ENCODE measurements around the gene SLC49A3.
A peak's percentile ranks its signal among the peaks of the same experiment; 100 is the strongest.
"Not testable (repeated sequence)": the region's sequence is repeated elsewhere in the genome, so short reads cannot be mapped to it uniquely, and the experiment has no call there.

Gene SLC49A3

DNA sequence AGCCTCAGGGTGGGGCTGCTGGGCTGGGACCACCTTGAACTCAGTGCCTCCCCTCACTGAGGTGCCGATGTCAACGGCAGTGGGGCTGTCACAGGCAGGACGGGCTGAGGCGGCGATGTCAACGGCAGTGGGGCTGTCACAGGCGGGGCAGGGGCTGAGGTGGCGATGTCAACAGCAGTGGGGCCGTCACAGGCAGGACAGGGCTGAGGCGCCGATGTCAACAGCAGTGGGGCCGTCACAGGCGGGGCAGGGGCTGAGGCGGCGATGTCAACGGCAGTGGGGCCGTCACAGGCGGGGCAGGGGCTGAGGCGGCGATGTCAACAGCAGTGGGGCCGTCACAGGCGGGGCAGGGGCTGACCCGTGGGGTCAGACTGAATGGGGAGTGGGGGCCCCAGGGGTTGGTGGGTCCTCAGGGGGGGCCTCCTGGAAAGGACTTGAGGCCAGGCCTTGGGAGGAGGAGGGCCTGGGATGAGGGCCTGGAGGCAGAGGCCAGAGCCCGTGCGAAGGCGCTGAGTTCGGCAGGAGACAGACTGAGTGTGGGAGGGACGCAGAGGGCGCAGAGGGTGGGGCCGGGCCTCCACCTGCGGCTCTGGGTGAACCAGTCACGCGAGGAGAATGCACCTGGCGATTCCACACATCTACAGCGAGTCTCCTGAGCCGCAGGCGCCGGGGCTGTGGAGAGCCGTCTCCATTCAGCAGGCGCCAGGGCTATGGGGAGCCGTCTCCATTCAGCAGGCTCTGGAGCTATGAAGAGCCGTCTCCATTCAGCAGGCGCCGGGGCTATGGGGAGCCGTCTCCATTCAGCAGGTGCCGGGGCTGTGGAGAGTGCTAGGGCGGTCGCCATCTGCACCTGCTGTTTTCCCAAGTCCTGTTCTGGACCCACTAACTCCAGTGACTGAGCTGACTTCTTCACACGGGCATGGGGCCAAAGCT lies 37.7 kb downstream of the SLC49A3 start:
- no peak for DNase-seq

DNA sequence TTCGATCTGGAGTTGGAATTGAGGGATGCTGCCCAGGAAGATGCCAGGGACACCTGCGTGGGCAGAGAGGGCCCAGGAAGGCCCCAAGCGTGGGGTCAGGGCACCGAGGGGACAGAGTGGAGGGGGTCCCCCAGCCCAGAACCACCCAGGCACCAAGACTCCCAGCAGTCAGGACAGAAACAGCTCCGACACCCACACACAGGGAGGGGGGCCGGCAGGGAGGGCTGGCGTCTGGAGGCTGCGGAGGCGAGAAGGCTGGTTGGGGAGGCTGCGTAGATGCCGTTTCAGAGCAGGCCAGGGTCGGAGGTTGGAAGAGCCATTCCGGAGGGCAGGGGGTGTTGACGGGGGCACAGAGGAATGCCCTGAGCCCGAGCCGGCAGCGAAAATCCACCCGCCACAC lies 38.5 kb downstream of the SLC49A3 start:
- no peak for DNase-seq

DNA sequence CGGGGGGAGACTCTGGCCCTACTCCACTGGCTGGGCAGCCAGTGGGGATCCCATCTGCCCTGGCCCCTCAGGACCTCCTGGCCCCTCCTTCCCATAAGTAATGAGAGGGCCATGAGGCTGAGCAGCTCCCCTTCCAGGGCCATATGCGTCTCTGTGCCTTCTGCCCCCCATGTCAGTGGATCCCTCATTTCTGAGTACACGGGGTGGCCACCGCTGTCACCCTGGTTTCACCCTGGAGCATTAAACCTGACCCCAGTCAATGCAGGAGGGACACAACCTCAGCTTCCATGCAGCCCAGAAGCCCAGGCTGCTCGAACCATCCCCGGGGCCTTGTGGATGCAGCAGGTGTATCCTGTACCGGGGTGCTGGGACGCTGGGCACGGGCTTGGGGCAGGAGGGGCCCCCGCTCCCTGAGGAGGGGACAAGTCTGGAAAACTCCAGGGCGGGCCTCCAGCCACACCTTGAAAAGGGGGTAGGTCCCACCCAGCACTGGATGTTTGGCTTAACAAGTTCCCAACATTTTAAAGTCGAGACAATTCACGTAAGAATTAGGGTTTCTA lies 39.1 kb downstream of the SLC49A3 start:
- no peak for DNase-seq

DNA sequence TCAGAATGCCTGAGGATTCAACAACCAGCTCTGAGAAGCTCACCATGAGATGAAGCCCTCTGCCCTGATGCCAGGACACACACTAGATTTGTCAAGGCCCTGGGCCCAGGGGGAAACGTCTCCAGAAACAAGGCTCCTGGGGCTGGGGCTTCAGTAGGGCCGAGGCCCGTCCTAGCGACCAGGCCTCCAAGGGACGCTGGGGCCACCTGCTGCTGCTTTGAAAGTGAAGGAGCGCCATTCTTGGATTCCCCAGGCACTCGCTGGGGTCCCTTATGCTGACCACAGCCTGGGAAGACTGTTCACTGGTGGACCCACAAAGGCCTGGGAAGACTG lies 39.7 kb downstream of the SLC49A3 start:
- no peak for DNase-seq

GRCh38 chr4:648579-649292 lies 40.2 kb downstream of the SLC49A3 start:
- no peak for DNase-seq

DNA sequence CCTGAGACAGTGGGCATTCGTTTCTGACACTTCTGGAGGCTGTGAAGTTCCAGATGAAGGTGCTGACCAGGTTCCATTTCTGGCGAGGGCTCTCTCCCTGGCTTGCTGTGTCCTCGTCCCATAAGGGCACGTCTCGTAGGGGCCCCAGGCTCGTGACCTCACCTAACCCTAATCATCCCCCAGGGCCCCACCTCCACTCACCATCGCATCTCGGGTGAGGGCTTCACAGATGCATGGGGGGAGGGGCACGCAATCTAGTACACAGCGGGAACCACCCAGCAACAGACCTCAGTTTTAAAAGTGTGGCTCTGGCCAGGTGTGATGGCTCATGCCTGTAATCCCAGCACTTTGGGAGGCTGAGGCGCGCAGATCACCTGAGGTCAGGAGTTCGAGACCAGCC lies 41.5 kb downstream of the SLC49A3 start:
- no peak for DNase-seq

DNA sequence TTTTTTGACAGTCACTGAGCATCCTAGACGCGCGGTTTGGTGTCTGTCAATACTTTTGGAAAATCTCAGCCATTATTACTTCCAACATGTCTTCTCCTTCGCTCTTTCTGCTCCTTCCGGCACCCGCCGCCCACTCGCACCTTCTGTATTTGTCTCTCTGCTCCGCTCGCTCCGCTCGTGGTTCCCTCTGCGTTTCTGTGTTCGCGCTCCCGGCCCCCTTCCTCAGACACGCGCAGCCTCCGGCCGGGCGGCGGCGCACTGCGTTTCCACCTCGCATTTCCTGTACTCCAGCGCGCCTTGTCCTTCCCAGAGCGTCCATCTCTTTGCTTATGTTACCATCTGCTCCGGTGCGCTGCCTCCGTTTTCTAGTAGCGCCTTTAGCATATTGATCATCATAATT lies 42.5 kb downstream of the SLC49A3 start:
- DNase-seq: no peak

DNA sequence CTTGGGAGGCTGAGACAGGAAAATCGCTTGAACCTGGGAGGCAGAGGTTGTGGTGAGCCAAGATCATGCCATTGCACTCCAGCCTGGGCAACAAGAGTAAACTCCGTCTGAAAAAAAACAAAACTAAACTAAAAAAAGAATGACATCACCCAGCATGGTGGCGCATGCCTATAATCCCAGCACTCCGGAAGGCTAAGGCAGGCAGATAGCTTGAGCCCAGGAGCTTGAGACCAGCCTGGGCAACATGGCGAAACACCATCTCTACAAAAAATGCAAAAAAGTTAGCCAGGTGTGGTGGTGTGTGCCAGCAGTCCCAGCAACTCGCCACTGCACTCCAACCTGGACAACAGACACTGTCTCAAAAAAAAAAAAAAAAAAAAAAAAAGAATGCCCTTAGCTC lies 46.6 kb downstream of the SLC49A3 start:
- not testable (repeated sequence) for DNase-seq

DNA sequence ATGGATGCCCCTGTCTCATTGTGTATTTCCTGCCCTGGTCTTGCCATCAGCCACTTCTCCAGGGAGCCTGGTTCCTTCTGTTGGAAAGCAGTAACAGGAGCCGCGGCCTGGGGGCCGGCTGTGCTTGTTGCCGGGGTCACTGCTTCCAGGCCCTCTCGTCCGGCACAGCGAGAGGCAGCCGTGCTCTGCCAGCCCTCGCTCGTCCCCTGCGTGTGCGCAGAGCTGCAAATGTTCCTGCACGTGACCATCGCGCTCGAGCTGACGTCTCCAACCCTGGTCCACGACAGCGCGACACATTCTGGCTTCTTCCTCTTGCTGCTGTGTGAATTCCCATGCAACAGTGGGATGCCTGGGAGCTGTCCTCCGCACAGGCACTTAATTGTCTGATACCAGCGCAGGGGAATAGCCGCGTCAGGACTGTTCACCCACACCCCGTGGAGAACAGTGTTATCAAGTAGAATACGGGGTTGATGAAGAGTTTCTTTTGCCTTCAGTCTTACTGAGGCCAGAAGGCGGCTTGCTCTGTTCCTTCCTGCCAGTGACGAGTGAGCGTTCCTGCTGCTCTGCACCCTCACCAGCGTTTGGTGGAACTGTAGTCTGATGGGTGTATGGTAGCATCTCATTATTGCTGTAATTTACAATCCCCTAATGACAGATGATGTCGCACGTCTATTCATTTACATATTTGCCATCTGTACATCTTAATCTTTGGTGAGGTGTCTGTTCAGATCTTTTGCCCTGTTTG lies 51.2 kb downstream of the SLC49A3 start:
- peak in 1 of 2 experiments; percentile 31 for DNase-seq

DNA sequence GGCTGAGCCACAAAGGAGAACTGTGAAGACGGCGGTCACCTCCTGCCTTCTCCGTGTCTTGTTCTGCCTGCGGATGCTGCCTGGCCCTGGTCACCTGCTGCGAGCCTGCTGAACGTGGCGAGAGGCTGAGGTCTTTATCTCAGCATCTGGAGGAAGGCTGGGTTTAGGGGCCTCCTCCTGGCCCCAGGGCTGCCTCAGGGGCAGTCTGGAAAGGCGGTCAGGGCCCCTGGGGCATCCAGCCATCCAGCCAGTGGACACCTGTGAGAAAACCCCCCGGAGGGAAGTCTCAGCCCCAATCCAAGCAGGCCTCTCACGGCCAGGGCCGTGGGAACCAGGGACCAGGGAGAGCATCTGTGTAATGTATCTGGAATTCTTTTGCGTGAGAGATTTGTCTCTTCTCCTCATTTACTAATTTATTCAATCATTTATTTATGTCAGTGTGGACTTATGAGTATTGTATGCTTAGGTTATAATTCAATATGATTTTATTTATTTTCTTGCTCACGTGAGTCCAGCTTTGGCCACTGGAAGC lies 52.3 kb downstream of the SLC49A3 start:
- no peak for DNase-seq

GRCh38 chr4:635851-636627 lies 52.9 kb downstream of the SLC49A3 start:
- DNase-seq: no peak

GRCh38 chr4:635066-635835 lies 53.7 kb downstream of the SLC49A3 start:
- not testable (repeated sequence) for DNase-seq

GRCh38 chr4:634599-634985 lies 54.4 kb downstream of the SLC49A3 start:
- no peak for DNase-seq

- no peak for DNase-seq
These were observed 54.9 kb downstream of the SLC49A3 start for GRCh38 chr4:633976-634598.

- no peak for DNase-seq
These were observed 55.5 kb downstream of the SLC49A3 start for GRCh38 chr4:633406-633805.

- DNase-seq: no peak
These were observed 56.0 kb downstream of the SLC49A3 start for GRCh38 chr4:632926-633325.

- no peak for DNase-seq
These were observed 56.7 kb downstream of the SLC49A3 start for GRCh38 chr4:632196-632790.
